ENCODE results near the gene ZNF287. TPM values are rescaled to one million over a fixed set of nuclear protein-coding genes. Genes with fewer than 3 reads are reported as not detected.

The ZNF287 gene
- total and polyA plus RNA-seq, 9 of the 15 experiments (the other 6 are each of a cell fraction or from before 2014, with no cell fraction given) = 0.01 to 0.27 (median 0.18) TPM; not detected in 2

GRCh38 chr17:16529906-16530305 lies 39.1 kb downstream of the ZNF287 start (continued):
- no peak for TF ChIP-seq PBX2 (CRISPR knock-in tag; IDR thresholded peaks at IDR 0.05; ENCODE audit: low read depth)
- TF ChIP-seq PBX2 (tag; conservative IDR thresholded peaks at IDR 0.05; ENCODE audit: low read depth) = no peak
- TF ChIP-seq RBM34 (IDR thresholded peaks at IDR 0.05; ENCODE audit: borderline replicate concordance, insufficient read depth, low read length) = no peak

- POLR2A ChIA-PET = no interaction called here
- 0% methylated on average over 3 of the region's 4 CpGs for WGBS (ENCODE audit: insufficient coverage, low coverage, missing lambda C conversion rate)
Observed at GRCh38 chr17:16527298-16527697, 41.7 kb downstream of the ZNF287 start.

More at GRCh38 chr17:16527298-16527697, 41.7 kb downstream of the ZNF287 start:
- DNase-seq (ENCODE audit: extremely low read depth in 1 of 4, low spot score in 3 of 4) (no peak), ATAC-seq (no peak), FAIRE-seq (no peak)
- Histone ChIP-seq H3K4me1 (replicated peaks in 1 of 2; ENCODE audit: control insufficient read depth in 2 of 2, insufficient read depth in 2 of 2, low read length in 2 of 2) (no peaks in the 10 kb centered on the region), H3K36me3 (ENCODE audit: control insufficient read depth, insufficient read depth, low read length) (no peaks in the 10 kb centered on the region), H3K4me3 (no peak overlapping the region), H3K27me3 (ENCODE audit: control insufficient read depth in 2 of 2, insufficient read depth in 2 of 2, low read length in 2 of 2) (peaks cover 18 to 22% of the 10 kb centered on the region in 2 experiments; a peak in 4 of 5 replicates), H4K20me1 (replicated peaks; ENCODE audit: control insufficient read depth, insufficient read depth, low read length) (no peaks in the 10 kb centered on the region), H3K4me2 (ENCODE audit: insufficient read depth, low read length) (no peak overlapping the region), H2AFZ (ENCODE audit: low read depth, low read length) (no peak overlapping the region), H3K9me3 (replicated peaks; ENCODE audit: control insufficient read depth, insufficient read depth, low read depth, low read length) (no peaks in the 10 kb centered on the region), H3K9me1 (ENCODE audit: control insufficient read depth, insufficient read depth, low read length) (no peaks in the 10 kb centered on the region), H3K79me2 (ENCODE audit: control insufficient read depth, insufficient read depth, low read length) (no peaks in the 10 kb centered on the region), H3K9ac (ENCODE audit: insufficient read depth in 1 of 2, low read depth in 2 of 2, low read length in 2 of 2) (no peak overlapping the region), H3K27ac (ENCODE audit: extremely low read depth, low read depth, low read length) (no peak overlapping the region)
- in situ Hi-C loops (cut with MboI) = loop anchor here (5.0 kb wide), 1 partner anchor 75 kb away; no protein-coding TSS in a partner anchor
- no TSS peak for BruUV-seq (replicated peaks)
- TF ChIP-seq ZMIZ1 (IDR thresholded peaks at IDR 0.05; ENCODE audit: low read depth in 2 of 2, low read length in 2 of 2) (no peak), CREM (IDR thresholded peaks at IDR 0.05; ENCODE audit: low read depth) (no peak)
- intact Hi-C loops (cut with micrococcal nuclease) = loop anchor here (10.0 kb wide), 1 partner anchor 242 kb away; no protein-coding TSS in a partner anchor
- CTCF ChIA-PET (ENCODE audit: low intra/inter-chr PET ratio) = interaction anchor here (0.6 kb wide), 1 partner anchor 44 kb away, joined by 3 read pairs; no protein-coding TSS in a partner anchor

All from K562 (cell line).